Measurements from ENCODE around the gene SHISA4. TPM values are rescaled to one million over a fixed set of nuclear protein-coding genes. Genes with fewer than 3 reads are reported as not detected.
A peak's percentile ranks its signal among the peaks of the same experiment; 100 is the strongest.

SHISA4 gene
- total RNA-seq, 4 donors from 2014 or later, result 2.2 to 6.7 (median 4.6) TPM

DNA sequence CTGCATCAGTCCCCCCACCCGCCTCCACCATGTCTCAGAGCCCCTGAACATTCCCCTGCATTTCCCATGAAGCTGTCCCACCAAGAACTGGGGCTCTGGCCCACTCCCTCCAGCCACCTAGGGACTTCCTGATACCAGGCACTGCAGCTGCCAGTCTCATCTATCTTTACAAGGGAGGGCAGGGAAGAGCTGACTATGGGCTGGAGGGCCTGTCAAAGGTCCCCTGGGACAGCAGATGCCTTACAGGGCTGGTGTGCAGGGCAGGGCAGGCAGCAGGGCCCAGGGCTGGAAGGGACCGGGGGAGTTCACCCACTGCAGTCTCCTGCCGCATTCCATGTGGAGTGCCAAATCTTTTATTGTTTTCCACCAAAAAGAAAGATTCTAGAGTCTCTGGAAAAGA, 17.6 kb downstream of the SHISA4 start:
- H3K4me1 ChIP-seq, result peaks cover 13 to 54% (median 41%) of the 10 kb centered on the region in 4 donors
- H3K27me3 ChIP-seq, result no peaks in the 10 kb centered on the region
- intact Hi-C loops (cut with DNase I; ENCODE audit: low total_unique reads), result no loop called here
- H3K4me3 ChIP-seq, result no peak overlapping the region
- H3K36me3 ChIP-seq, result no peaks in the 10 kb centered on the region
- no peak for DNase-seq
- TF ChIP-seq EP300 (IDR thresholded peaks at IDR 0.05; ENCODE audit: low read depth) (no peak), POLR2A (IDR thresholded peaks at IDR 0.05) (no peak), POLR2AphosphoS5 (IDR thresholded peaks at IDR 0.05) (no peak)
- TF ChIP-seq, protein P1, sequence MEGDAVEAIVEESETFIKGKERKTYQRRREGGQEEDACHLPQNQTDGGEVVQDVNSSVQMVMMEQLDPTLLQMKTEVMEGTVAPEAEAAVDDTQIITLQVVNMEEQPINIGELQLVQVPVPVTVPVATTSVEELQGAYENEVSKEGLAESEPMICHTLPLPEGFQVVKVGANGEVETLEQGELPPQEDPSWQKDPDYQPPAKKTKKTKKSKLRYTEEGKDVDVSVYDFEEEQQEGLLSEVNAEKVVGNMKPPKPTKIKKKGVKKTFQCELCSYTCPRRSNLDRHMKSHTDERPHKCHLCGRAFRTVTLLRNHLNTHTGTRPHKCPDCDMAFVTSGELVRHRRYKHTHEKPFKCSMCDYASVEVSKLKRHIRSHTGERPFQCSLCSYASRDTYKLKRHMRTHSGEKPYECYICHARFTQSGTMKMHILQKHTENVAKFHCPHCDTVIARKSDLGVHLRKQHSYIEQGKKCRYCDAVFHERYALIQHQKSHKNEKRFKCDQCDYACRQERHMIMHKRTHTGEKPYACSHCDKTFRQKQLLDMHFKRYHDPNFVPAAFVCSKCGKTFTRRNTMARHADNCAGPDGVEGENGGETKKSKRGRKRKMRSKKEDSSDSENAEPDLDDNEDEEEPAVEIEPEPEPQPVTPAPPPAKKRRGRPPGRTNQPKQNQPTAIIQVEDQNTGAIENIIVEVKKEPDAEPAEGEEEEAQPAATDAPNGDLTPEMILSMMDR (IDR thresholded peaks at IDR 0.05), result no peak
- peak overlapping the region; percentile 83 to 93 (median 89) for H3K27ac ChIP-seq
- WGBS, 2 donors (ENCODE audit: low coverage in 1 of 2), result 60 to 83% methylated on average over 3 of the region's 3 CpGs
- in situ Hi-C loops (cut with MboI; ENCODE audit: low pct_ligation_motif_present in 1 of 4, low pct_unique_long_range_greater_than_20kb in 1 of 4, low sequenced_read_pairs in 3 of 4), result no loop called here
- H3K9me3 ChIP-seq, result no peaks in the 10 kb centered on the region

DNA sequence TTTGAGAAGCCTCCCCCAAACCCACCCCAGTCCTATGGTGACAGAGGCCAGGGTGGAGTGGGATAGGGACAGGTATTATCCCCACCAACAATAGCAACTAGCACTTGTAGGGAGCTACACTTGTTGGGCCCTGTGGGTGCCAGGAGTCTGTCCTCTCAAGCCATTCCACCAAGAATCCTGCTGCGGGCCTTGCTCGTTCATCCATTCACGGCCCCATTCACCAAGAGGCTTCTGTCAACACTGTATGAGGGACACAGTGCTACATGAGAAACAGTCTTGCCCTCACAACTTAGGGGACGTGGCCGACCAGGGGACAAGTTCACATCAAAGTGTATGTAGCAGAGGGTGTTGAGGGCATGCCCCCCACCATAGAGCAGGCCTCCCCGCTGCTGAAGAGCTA, 18.9 kb downstream of the SHISA4 start:
- intact Hi-C loops (cut with DNase I; ENCODE audit: low total_unique reads), result no loop called here
- 85% methylated on average over 6 of the region's 6 CpGs; no CpG with 5 or more reads in 1 of the 2 donors for WGBS, 2 donors (ENCODE audit: low coverage in 1 of 2)
- H3K9me3 ChIP-seq, result no peaks in the 10 kb centered on the region
- TF ChIP-seq, protein P1 (IDR thresholded peaks at IDR 0.05), result no peak
- TF ChIP-seq EP300 (IDR thresholded peaks at IDR 0.05; ENCODE audit: low read depth) (no peak), POLR2AphosphoS5 (IDR thresholded peaks at IDR 0.05) (no peak), POLR2A (IDR thresholded peaks at IDR 0.05) (no peak)
- no peak overlapping the region for H3K4me3 ChIP-seq
- DNase-seq, result no peak
- in situ Hi-C loops (cut with MboI; ENCODE audit: low pct_ligation_motif_present in 1 of 4, low pct_unique_long_range_greater_than_20kb in 1 of 4, low sequenced_read_pairs in 3 of 4), result no loop called here
- no peaks in the 10 kb centered on the region for H3K36me3 ChIP-seq
- H3K27me3 ChIP-seq, result no peaks in the 10 kb centered on the region
- H3K27ac ChIP-seq, result peak overlapping the region; percentile 83 to 93 (median 89)
- peaks cover 13 to 52% (median 38%) of the 10 kb centered on the region in 4 donors for H3K4me1 ChIP-seq

DNA sequence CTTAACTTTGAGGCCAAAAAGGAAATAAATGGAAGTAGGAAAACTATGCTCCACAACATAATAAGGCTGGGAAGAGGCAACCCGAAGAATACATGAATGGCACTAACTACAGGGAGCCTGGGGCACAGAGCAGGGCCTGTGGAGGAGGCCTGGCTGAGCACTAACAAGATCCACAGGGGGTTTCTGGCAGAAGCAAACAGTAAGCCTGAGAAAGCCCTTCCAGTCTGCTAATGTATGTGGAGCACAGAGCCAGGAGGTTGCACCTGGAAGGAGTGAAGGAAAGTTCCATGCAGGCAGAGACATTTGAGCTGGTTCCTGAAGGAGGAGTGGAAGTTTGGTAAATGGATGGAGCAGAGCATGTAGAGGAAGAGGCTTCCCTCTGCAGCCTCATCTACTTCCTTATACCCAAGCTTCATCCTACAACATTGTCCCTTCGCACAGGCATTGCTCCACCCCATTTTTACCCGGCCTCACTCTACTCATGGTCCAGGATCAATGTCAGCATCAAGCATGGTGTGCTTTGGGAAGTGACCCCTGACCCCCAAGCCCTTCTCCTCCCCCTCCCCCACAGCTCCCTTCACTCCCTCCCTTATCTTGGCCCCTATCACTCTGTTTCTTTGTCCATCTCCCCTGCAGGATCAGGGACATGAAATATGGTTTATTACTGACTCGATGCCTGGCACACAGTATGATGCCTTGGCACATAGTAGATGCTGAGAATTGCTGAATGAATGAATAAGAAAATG, 23.3 kb downstream of the SHISA4 start:
- in situ Hi-C loops (cut with MboI; ENCODE audit: low pct_ligation_motif_present in 1 of 4, low pct_unique_long_range_greater_than_20kb in 1 of 4, low sequenced_read_pairs in 3 of 4), result no loop called here
- Histone ChIP-seq H3K36me3 (no peaks in the 10 kb centered on the region), H3K9me3 (no peaks in the 10 kb centered on the region), H3K27ac (peak overlapping the region; percentile 85 to 93 (median 89)), H3K4me3 (no peak overlapping the region), H3K27me3 (no peaks in the 10 kb centered on the region), H3K4me1 (peaks cover 15 to 46% (median 23%) of the 10 kb centered on the region in 4 donors)
- 64 to 69% methylated on average over 4 of the region's 4 CpGs for WGBS, 2 donors (ENCODE audit: low coverage in 1 of 2)
- intact Hi-C loops (cut with DNase I; ENCODE audit: low total_unique reads), result no loop called here
- DNase-seq, result no peak
- TF ChIP-seq, protein P1 (IDR thresholded peaks at IDR 0.05), result no peak
- TF ChIP-seq POLR2A (IDR thresholded peaks at IDR 0.05), result no peak
- no peak for TF ChIP-seq EP300 (IDR thresholded peaks at IDR 0.05; ENCODE audit: low read depth)
- TF ChIP-seq POLR2AphosphoS5 (IDR thresholded peaks at IDR 0.05), result no peak

DNA sequence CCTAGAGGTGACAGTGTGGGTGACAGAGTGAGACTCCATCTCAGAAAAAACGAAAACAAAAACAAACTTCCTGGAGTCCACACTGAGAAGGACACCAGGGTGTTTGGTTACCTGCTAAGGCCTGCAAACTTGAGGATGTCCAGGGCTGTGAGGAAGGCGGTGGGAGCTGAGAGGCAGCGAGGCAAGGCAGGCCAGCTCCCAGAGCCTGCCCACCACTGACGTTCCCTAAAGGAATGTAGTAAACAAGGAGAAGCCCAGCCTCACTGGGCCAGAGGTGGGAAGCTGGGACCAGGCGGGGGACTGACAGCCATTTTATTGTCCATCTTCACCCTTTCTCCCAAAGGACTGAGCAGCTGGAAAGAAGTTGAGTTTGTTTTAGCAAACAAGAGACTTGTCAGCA, 24.1 kb downstream of the SHISA4 start:
- intact Hi-C loops (cut with DNase I; ENCODE audit: low total_unique reads), result no loop called here
- WGBS, 2 donors (ENCODE audit: low coverage in 1 of 2), result 50 to 68% methylated on average over 1 to 5 of the region's 5 CpGs
- peaks cover 17 to 53% (median 29%) of the 10 kb centered on the region in 4 donors for H3K4me1 ChIP-seq
- peak in 2 of 3 donors; percentile 41 to 60 for TF ChIP-seq POLR2AphosphoS5 (IDR thresholded peaks at IDR 0.05)
- TF ChIP-seq POLR2A (IDR thresholded peaks at IDR 0.05), result no peak
- H3K27me3 ChIP-seq, result no peaks in the 10 kb centered on the region
- no peaks in the 10 kb centered on the region for H3K36me3 ChIP-seq
- no peak overlapping the region for H3K4me3 ChIP-seq
- in situ Hi-C loops (cut with MboI; ENCODE audit: low pct_ligation_motif_present in 1 of 4, low pct_unique_long_range_greater_than_20kb in 1 of 4, low sequenced_read_pairs in 3 of 4), result no loop called here
- DNase-seq, result peak; percentile 38
- H3K27ac ChIP-seq, result peak overlapping the region; percentile 85 to 93 (median 89)
- no peaks in the 10 kb centered on the region for H3K9me3 ChIP-seq
